SK-N-SH (cell line): ENCODE measurements around the gene OPTC. TPM values are rescaled to one million over a fixed set of nuclear protein-coding genes. Genes with fewer than 3 reads are reported as not detected.

ENCODE experiments used
- CTCF ChIA-PET: fragments of 300-600, 350-600 bp; formaldehyde crosslinking; extraction: SDS; loops from one replicate; lab custom pipeline; 2021; lab: Yijun Ruan, JAX
- POLR2A ChIA-PET: fragments of 350-600 bp; sonication (Branson Sonifier 250); formaldehyde crosslinking; extraction: SDS; loops from one replicate; lab custom pipeline; 2020; ENCODE audit warnings: antibody characterized with exemption, inconsistent platforms; lab: Yijun Ruan, JAX
- DNase-seq: peaks from one replicate; pipeline ENCODE4 v3.0.0; 2012
- H2AFZ ChIP-seq: fragments of 200-600 bp; sonication (generic); 2 replicates; pipeline ENCODE4 v1.8.1; 2016; ENCODE audit warnings: antibody characterized with exemption, mild to moderate bottlenecking, low read depth
- H3F3A ChIP-seq: fragments of 200-600 bp; sonication (generic); replicated peaks from 2 replicates; pipeline ENCODE3; 2016; ENCODE audit warnings: antibody characterized with exemption, mild to moderate bottlenecking; ENCODE audit not compliant: insufficient read depth
- H3K27ac ChIP-seq, 2 experiments: fragments of 200-500 bp in 1 of 2; fragments of 200-600 bp in 1 of 2; sonication (Bioruptor generic) in 1 of 2; sonication (generic), shearing (Covaris generic) in 1 of 2; 2 replicates each; pipeline versions ENCODE4 v1.5.1 to v1.6.1; 2014 to 2016; ENCODE audit warnings: low read depth in 2 of 2, inconsistent platforms in 1 of 2, low read length in 1 of 2, mild to moderate bottlenecking in 1 of 2, mixed read lengths in 1 of 2
- H3K27me3 ChIP-seq: fragments of 200-600 bp; sonication (generic), shearing (Covaris generic); 2 replicates; pipeline ENCODE4 v1.6.1; 2016; ENCODE audit warnings: mixed run types; ENCODE audit not compliant: insufficient read depth
- H3K36me3 ChIP-seq, 2 experiments: fragments of 200-500 bp in 1 of 2; fragments of 200-600 bp in 1 of 2; sonication (Bioruptor generic) in 1 of 2; sonication (generic) in 1 of 2; replicated peaks in 1 of 2; 2 replicates each; pipeline versions ENCODE3 to v1.5.1; 2014 to 2016; ENCODE audit warnings: low read length in 1 of 2, mild to moderate bottlenecking in 1 of 2; ENCODE audit not compliant: insufficient read depth in 2 of 2, control insufficient read depth in 1 of 2
- H3K4me1 ChIP-seq, 2 experiments: fragments of 200-500 bp in 1 of 2; fragments of 200-600 bp in 1 of 2; sonication (Bioruptor generic) in 1 of 2; sonication (generic), shearing (Covaris generic) in 1 of 2; 2 replicates each; pipeline versions ENCODE4 v1.5.1 to v1.6.1; 2014 to 2016; ENCODE audit warnings: low read depth in 1 of 2, low read length in 1 of 2, mixed run types in 1 of 2; ENCODE audit not compliant: insufficient read depth in 2 of 2, control insufficient read depth in 1 of 2
- H3K4me2 ChIP-seq: fragments of 200-600 bp; sonication (generic), shearing (Covaris generic); 2 replicates; pipeline ENCODE4 v1.6.1; 2017; ENCODE audit warnings: mixed run types
- H3K4me3 ChIP-seq, 2 experiments: fragments of 200-500 bp in 1 of 2; fragments of 200-600 bp in 1 of 2; sonication (Bioruptor generic) in 1 of 2; sonication (generic), shearing (Covaris generic) in 1 of 2; 2 replicates each; pipeline versions ENCODE4 v1.5.1 to v1.8.1; 2014 to 2016; ENCODE audit warnings: low read depth in 2 of 2, inconsistent platforms in 1 of 2, low read length in 1 of 2, mild to moderate bottlenecking in 1 of 2, mixed read lengths in 1 of 2, moderate library complexity in 1 of 2
- H3K79me2 ChIP-seq: fragments of 200-600 bp; sonication (generic); 2 replicates; pipeline ENCODE4 v1.8.1; 2017; ENCODE audit warnings: mild to moderate bottlenecking; ENCODE audit not compliant: insufficient read depth
- H3K9ac ChIP-seq: fragments of 200-600 bp; sonication (generic); 2 replicates; pipeline ENCODE4 v1.6.1; 2017; ENCODE audit warnings: mixed run types
- H3K9me2 ChIP-seq: fragments of 200-600 bp; sonication (generic); 2 replicates; pipeline ENCODE4 v1.6.1; 2017; ENCODE audit warnings: mixed run types
- H3K9me3 ChIP-seq: fragments of 200-600 bp; sonication (generic); 2 replicates; pipeline ENCODE4 v1.6.1; 2017; ENCODE audit warnings: mixed run types, mild to moderate bottlenecking, moderate library complexity
- H4K20me1 ChIP-seq: fragments of 200-600 bp; sonication (generic); 2 replicates; pipeline ENCODE4 v1.6.1; 2017; ENCODE audit warnings: mild to moderate bottlenecking, mixed run types; ENCODE audit not compliant: insufficient read depth
- ELF1 ChIP-seq: IDR thresholded peaks from 2 replicates; pipeline ENCODE4 v1.4.0; 2012
- EP300 ChIP-seq, 2 experiments: IDR thresholded peaks; 2 replicates each; pipeline versions ENCODE4 v1.4.0 to v1.6.1; 2012; ENCODE audit warnings: borderline replicate concordance in 1 of 2, low read depth in 1 of 2, low read length in 1 of 2
- EZH2phosphoT487 ChIP-seq: fragments of 200-600 bp; sonication (generic); IDR thresholded peaks from 2 replicates; pipeline ENCODE4 v1.6.1; 2017; ENCODE audit warnings: low read depth, mixed run types, mild to moderate bottlenecking, antibody characterized with exemption, moderate library complexity, borderline replicate concordance
- FOXJ3 ChIP-seq: sonication (generic); formaldehyde crosslinking; IDR thresholded peaks from 2 replicates; pipeline ENCODE4 v1.5.1; 2020; ENCODE audit warnings: mild to moderate bottlenecking, missing genetic modification reagents
- FOXM1 ChIP-seq: IDR thresholded peaks from 2 replicates; pipeline ENCODE4 v1.4.0; 2012; ENCODE audit warnings: low read depth, mild to moderate bottlenecking
- GABPA ChIP-seq: IDR thresholded peaks from 2 replicates; pipeline ENCODE4 v1.4.0; 2012; ENCODE audit warnings: low read depth, mild to moderate bottlenecking
- GATA2 ChIP-seq: sonication (generic); formaldehyde crosslinking; IDR thresholded peaks from 2 replicates; pipeline ENCODE4 v1.5.0; 2020; ENCODE audit warnings: mild to moderate bottlenecking, missing genetic modification reagents
- JUND ChIP-seq: IDR thresholded peaks from 2 replicates; pipeline ENCODE4 v1.4.0; 2012
- NFIC ChIP-seq: IDR thresholded peaks from 2 replicates; pipeline ENCODE4 v1.4.0; 2012; ENCODE audit warnings: borderline replicate concordance
- NRF1 ChIP-seq: IDR thresholded peaks from 2 replicates; pipeline ENCODE4 v1.6.1; 2012; ENCODE audit warnings: low read depth, mild to moderate bottlenecking, low read length
- RAD21 ChIP-seq: IDR thresholded peaks from 2 replicates; pipeline ENCODE4 v1.6.1; 2012; ENCODE audit warnings: mild to moderate bottlenecking, low read length
- RCOR1 ChIP-seq: fragments of 150-350 bp; IDR thresholded peaks from 2 replicates; pipeline ENCODE4 v1.6.1; 2017; ENCODE audit warnings: antibody characterized with exemption, low read length
- RFX5 ChIP-seq: IDR thresholded peaks from 2 replicates; pipeline ENCODE4 v1.6.1; 2012; ENCODE audit warnings: mild to moderate bottlenecking, improper control_type of control experiment, low read length
- TAF1 ChIP-seq: IDR thresholded peaks from 2 replicates; pipeline ENCODE4 v1.6.1; 2012; ENCODE audit warnings: low read depth, mild to moderate bottlenecking, low read length, moderate library complexity, borderline replicate concordance
- TCF12 ChIP-seq: IDR thresholded peaks from 2 replicates; pipeline ENCODE4 v1.4.0; 2012
- TEAD4 ChIP-seq: IDR thresholded peaks from 2 replicates; pipeline ENCODE4 v1.4.0; 2012; ENCODE audit warnings: mild to moderate bottlenecking, borderline replicate concordance; ENCODE audit not compliant: insufficient read depth
- WGBS: methylation state at CpG from one replicate; pipeline ENCODE4 v1.1.6; 2017; ENCODE audit warnings: low lambda C conversion rate; 5-methylcytosine and 5-hydroxymethylcytosine counted together
- polyA plus RNA-seq, 3 experiments: library from polyadenylated mRNA; depleted of rRNA; stranded (reverse); fragments of >200 nt; gene quantifications; 2 replicates each; pipeline ENCODE4 v1.2.3, GENCODE V29; 2012
- TF ChIP-seq, protein P1 (sequence below): fragments of 200-600 bp; sonication (generic); IDR thresholded peaks from 2 replicates; pipeline ENCODE4 v1.6.1; 2017; ENCODE audit warnings: antibody characterized with exemption, mild to moderate bottlenecking, moderate library complexity
- TF ChIP-seq, protein P2 (sequence below): IDR thresholded peaks from 2 replicates; pipeline ENCODE4 v1.4.0; 2012; ENCODE audit warnings: low read depth
- TF ChIP-seq, protein P3 (sequence below): IDR thresholded peaks from 2 replicates; pipeline ENCODE4 v1.4.0; 2012; ENCODE audit warnings: low read depth, borderline replicate concordance

Gene OPTC
- polyA plus RNA-seq, 1 of the 3 experiments (the other 2 are of a cell fraction): not detected

DNA sequence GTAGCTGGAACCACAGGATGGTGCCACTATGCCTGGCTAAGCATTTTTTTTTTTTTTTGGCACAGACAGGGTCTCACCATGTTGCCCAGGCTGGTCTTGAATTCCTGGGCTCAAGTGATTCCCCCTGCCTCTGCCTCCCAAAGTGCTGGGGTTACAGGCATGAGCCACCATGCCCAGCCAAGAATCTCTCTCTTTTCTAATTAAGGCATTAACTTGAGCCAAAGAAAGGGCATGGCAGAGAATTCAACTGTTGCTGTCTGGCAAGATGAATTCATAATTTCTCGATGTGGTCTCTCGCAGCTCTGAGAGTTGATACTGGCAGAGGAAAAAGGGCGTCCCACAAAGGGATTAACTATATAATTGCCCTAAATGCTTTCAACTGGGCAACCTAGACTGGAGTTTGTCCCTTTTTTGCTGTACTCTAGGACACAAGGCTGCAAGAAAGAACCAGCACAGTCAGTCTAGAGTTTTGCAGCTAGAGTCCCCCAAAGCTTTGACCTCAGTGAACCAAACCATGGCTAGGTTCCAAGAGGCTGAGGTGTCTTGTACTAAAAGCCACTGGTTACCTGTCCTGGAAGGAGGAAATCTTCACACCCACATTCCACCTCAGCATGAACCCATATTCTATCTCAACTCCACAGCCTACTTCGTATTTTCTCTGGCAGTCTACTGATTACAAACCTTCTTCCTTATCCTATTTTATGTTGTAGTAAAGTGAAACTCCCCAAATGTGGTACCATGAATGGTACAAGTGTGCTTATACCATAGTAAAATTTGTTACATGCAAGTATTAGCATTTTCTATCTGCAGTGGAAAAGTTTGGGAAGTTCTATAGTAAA lies 51.2 kb downstream of the OPTC start:
- Histone ChIP-seq H3K4me1 (peaks cover 0 to 28% of the 10 kb centered on the region in 2 experiments; a peak in 2 of 4 replicates), H3K4me3 (no peak overlapping the region), H3K79me2 (no peaks in the 10 kb centered on the region), H4K20me1 (no peaks in the 10 kb centered on the region), H3K27me3 (no peaks in the 10 kb centered on the region), H3K9me2 (no peaks in the 10 kb centered on the region), H3F3A (peaks cover 11% of the 10 kb centered on the region), H3K36me3 (no peaks in the 10 kb centered on the region), H3K27ac (peak overlapping the region in 1 of 2 experiments; percentile 45; a peak in 1 of 4 replicates), H3K4me2 (no peak overlapping the region), H3K9me3 (no peaks in the 10 kb centered on the region), H2AFZ (no peak overlapping the region), H3K9ac (no peak overlapping the region)
- 84% methylated on average over 4 of the region's 4 CpGs for WGBS
- TF ChIP-seq, protein P1, sequence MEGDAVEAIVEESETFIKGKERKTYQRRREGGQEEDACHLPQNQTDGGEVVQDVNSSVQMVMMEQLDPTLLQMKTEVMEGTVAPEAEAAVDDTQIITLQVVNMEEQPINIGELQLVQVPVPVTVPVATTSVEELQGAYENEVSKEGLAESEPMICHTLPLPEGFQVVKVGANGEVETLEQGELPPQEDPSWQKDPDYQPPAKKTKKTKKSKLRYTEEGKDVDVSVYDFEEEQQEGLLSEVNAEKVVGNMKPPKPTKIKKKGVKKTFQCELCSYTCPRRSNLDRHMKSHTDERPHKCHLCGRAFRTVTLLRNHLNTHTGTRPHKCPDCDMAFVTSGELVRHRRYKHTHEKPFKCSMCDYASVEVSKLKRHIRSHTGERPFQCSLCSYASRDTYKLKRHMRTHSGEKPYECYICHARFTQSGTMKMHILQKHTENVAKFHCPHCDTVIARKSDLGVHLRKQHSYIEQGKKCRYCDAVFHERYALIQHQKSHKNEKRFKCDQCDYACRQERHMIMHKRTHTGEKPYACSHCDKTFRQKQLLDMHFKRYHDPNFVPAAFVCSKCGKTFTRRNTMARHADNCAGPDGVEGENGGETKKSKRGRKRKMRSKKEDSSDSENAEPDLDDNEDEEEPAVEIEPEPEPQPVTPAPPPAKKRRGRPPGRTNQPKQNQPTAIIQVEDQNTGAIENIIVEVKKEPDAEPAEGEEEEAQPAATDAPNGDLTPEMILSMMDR: no peak
- TF ChIP-seq EZH2phosphoT487 (no peak), EP300 (IDR thresholded peaks at IDR 0.05; ENCODE audit: borderline replicate concordance in 1 of 2, low read depth in 1 of 2, low read length in 1 of 2) (no peak), GATA2 (CRISPR knock-in tag) (no peak), TAF1 (no peak), ELF1 (no peak), TEAD4 (no peak), JUND (no peak), NRF1 (no peak), GABPA (no peak), RCOR1 (no peak), FOXJ3 (no peak), FOXM1 (no peak), RAD21 (no peak), TCF12 (no peak), NFIC (no peak), RFX5 (no peak)
- TF ChIP-seq, protein P2, sequence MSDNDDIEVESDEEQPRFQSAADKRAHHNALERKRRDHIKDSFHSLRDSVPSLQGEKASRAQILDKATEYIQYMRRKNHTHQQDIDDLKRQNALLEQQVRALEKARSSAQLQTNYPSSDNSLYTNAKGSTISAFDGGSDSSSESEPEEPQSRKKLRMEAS: no peak
- TF ChIP-seq, protein P3, sequence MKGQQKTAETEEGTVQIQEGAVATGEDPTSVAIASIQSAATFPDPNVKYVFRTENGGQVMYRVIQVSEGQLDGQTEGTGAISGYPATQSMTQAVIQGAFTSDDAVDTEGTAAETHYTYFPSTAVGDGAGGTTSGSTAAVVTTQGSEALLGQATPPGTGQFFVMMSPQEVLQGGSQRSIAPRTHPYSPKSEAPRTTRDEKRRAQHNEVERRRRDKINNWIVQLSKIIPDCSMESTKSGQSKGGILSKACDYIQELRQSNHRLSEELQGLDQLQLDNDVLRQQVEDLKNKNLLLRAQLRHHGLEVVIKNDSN: no peak
- no peak for DNase-seq
- ChIA-PET POLR2A (no interaction called here), CTCF (interaction anchor here (0.7 kb wide), 1 partner anchor 11 kb away, joined by 3 read pairs; no protein-coding TSS in a partner anchor)
